ENCODE data around the gene GAS2L2.
A peak's percentile ranks its signal among the peaks of the same experiment; 100 is the strongest.

Gene GAS2L2

GRCh38 chr17:35774499-35774898 lies 21.5 kb upstream of the GAS2L2 start:
- no peak for TF ChIP-seq CTCF (IDR thresholded peaks at IDR 0.05; ENCODE audit: control insufficient read depth, insufficient read depth, low read depth, low read length, missing control alignments)
- no peak overlapping the region for H3K4me3 ChIP-seq (ENCODE audit: control insufficient read depth, low read depth, low read length)
- no peak for DNase-seq (ENCODE audit: low read depth)

GRCh38 chr17:35773679-35774425 lies 20.8 kb upstream of the GAS2L2 start:
- TF ChIP-seq CTCF (IDR thresholded peaks at IDR 0.05; ENCODE audit: control insufficient read depth, insufficient read depth, low read depth, low read length, missing control alignments), result no peak
- no peak for DNase-seq (ENCODE audit: low read depth)
- no peak overlapping the region for H3K4me3 ChIP-seq (ENCODE audit: control insufficient read depth, low read depth, low read length)

- H3K4me3 ChIP-seq (ENCODE audit: control insufficient read depth, low read depth, low read length), result no peak overlapping the region
- DNase-seq (ENCODE audit: low read depth), result no peak
- TF ChIP-seq CTCF (IDR thresholded peaks at IDR 0.05; ENCODE audit: control insufficient read depth, insufficient read depth, low read depth, low read length, missing control alignments), result no peak
Observed at GRCh38 chr17:35773129-35773528, 20.1 kb upstream of the GAS2L2 start.

GRCh38 chr17:35769895-35770486 lies 17.0 kb upstream of the GAS2L2 start:
- TF ChIP-seq CTCF (IDR thresholded peaks at IDR 0.05; ENCODE audit: control insufficient read depth, insufficient read depth, low read depth, low read length, missing control alignments), result peak; percentile 18
- no peak overlapping the region for H3K4me3 ChIP-seq (ENCODE audit: control insufficient read depth, low read depth, low read length)
- no peak for DNase-seq (ENCODE audit: low read depth)

- DNase-seq (ENCODE audit: low read depth), result no peak
- no peak for TF ChIP-seq CTCF (IDR thresholded peaks at IDR 0.05; ENCODE audit: control insufficient read depth, insufficient read depth, low read depth, low read length, missing control alignments)
- H3K4me3 ChIP-seq (ENCODE audit: control insufficient read depth, low read depth, low read length), result no peak overlapping the region
Observed at GRCh38 chr17:35768797-35769196, 15.8 kb upstream of the GAS2L2 start.

- H3K4me3 ChIP-seq (ENCODE audit: control insufficient read depth, low read depth, low read length), result no peak overlapping the region
- peak; percentile 70 for TF ChIP-seq CTCF (IDR thresholded peaks at IDR 0.05; ENCODE audit: control insufficient read depth, insufficient read depth, low read depth, low read length, missing control alignments)
- no peak for DNase-seq (ENCODE audit: low read depth)
Observed at GRCh38 chr17:35766903-35767510, 14.0 kb upstream of the GAS2L2 start.
